A673 (cell line): ENCODE measurements around the gene ACBD3.

ENCODE experiments used
- EZH2 ChIP-seq: fragments of 200-600 bp; sonication (generic); IDR thresholded peaks from 2 replicates; pipeline ENCODE4 v1.6.1; 2017; ENCODE audit warnings: borderline replicate concordance, low read depth, mild to moderate bottlenecking, mixed read lengths, antibody characterized with exemption, low read length; ENCODE audit not compliant: poor library complexity, severe bottlenecking
- TF ChIP-seq, protein P1 (sequence below): fragments of 300-800, 200-600 bp; sonication (generic); conservative IDR thresholded peaks from 2 replicates; pipeline ENCODE4 v1.5.1; 2017; ENCODE audit warnings: low read depth, mild to moderate bottlenecking, antibody characterized with exemption, low read length, moderate library complexity, mixed read lengths

DNA sequence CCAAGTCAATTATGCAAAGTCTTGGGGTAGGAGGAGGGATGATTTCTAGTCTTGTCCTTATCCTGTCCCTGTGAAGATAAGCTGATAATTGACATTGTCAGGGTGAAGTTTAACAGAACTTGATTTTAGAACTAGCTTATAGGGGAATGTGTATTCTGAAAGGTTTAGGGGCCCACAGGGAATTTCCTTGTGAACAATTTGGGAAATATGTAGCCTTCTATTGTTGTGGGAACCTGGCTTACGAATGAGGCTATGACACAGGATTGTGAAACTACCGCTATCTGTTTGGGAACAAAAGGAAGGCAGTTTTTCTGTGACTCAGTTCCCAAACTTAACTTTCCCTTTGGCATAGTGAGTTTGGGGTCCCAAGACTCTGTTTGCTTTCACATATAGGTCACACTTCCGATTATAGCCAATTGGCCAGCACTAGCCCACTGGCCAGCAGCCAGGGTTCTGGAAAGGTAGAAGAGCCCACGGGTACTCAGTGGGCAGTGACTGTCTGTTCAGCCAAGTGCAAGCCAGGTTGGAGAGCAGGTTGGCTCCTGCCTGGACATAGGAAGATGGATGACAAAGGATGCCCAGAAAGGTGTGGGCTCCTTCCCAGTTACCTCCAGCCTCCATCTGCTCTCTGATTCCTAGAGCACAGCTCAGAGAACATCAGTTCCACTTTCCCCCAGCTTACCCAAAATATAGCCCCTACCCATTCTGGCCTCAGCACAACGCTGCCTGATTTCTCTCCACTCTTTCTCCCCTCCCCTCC, 88.5 kb downstream of the ACBD3 start:
- TF ChIP-seq, protein P1, sequence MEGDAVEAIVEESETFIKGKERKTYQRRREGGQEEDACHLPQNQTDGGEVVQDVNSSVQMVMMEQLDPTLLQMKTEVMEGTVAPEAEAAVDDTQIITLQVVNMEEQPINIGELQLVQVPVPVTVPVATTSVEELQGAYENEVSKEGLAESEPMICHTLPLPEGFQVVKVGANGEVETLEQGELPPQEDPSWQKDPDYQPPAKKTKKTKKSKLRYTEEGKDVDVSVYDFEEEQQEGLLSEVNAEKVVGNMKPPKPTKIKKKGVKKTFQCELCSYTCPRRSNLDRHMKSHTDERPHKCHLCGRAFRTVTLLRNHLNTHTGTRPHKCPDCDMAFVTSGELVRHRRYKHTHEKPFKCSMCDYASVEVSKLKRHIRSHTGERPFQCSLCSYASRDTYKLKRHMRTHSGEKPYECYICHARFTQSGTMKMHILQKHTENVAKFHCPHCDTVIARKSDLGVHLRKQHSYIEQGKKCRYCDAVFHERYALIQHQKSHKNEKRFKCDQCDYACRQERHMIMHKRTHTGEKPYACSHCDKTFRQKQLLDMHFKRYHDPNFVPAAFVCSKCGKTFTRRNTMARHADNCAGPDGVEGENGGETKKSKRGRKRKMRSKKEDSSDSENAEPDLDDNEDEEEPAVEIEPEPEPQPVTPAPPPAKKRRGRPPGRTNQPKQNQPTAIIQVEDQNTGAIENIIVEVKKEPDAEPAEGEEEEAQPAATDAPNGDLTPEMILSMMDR = no peak
- TF ChIP-seq EZH2 = no peak
